ENCODE results near the gene PNPLA1. TPM values are rescaled to one million over a fixed set of nuclear protein-coding genes. Genes with fewer than 3 reads are reported as not detected.

The PNPLA1 gene
- total RNA-seq, 2 experiments from 2014 or later: not detected

- no peak for DNase-seq
- no peak overlapping the region for H3K4me3 Mint-ChIP-seq
- H3K9me3 Mint-ChIP-seq: no peaks in the 10 kb centered on the region
- H3K36me3 Mint-ChIP-seq: no peaks in the 10 kb centered on the region
- H3K4me1 Mint-ChIP-seq (ENCODE audit: low read depth): no peaks in the 10 kb centered on the region
- no peaks in the 10 kb centered on the region for H3K27me3 Mint-ChIP-seq
- H3K27ac Mint-ChIP-seq: no peak overlapping the region
- CTCF ChIA-PET: interaction anchor here (5.7 kb wide), 1 partner anchor 16 kb away, joined by 32 read pairs; no protein-coding TSS in a partner anchor
- POLR2A ChIA-PET: no interaction called here
- intact Hi-C loops (cut with micrococcal nuclease): no loop called here
Measured at GRCh38 chr6:36324715-36325114, 54.9 kb downstream of the PNPLA1 start.

GRCh38 chr6:36326356-36326995, 56.6 kb downstream of the PNPLA1 start:
- Mint-ChIP-seq H3K36me3 (no peaks in the 10 kb centered on the region), H3K27me3 (no peaks in the 10 kb centered on the region), H3K4me3 (no peak overlapping the region), H3K9me3 (no peaks in the 10 kb centered on the region), H3K4me1 (ENCODE audit: low read depth) (no peaks in the 10 kb centered on the region), H3K27ac (no peak overlapping the region)
- POLR2A ChIA-PET: no interaction called here
- intact Hi-C loops (cut with micrococcal nuclease): no loop called here
- DNase-seq: no peak
- CTCF ChIA-PET: interaction anchor here (2.3 to 5.7 kb wide), 2 partner anchors 14 to 24 kb away, joined by 11 to 32 read pairs; no protein-coding TSS in a partner anchor

- H3K36me3 Mint-ChIP-seq: no peaks in the 10 kb centered on the region
- intact Hi-C loops (cut with micrococcal nuclease): no loop called here
- no peak for DNase-seq
- CTCF ChIA-PET: interaction anchor here (2.3 to 5.7 kb wide), 2 partner anchors 13 to 25 kb away, joined by 11 to 32 read pairs; no protein-coding TSS in a partner anchor
- peaks cover 3% of the 10 kb centered on the region for H3K27me3 Mint-ChIP-seq
- H3K27ac Mint-ChIP-seq: no peak overlapping the region
- POLR2A ChIA-PET: no interaction called here
- H3K4me1 Mint-ChIP-seq (ENCODE audit: low read depth): no peaks in the 10 kb centered on the region
- H3K9me3 Mint-ChIP-seq: no peaks in the 10 kb centered on the region
- no peak overlapping the region for H3K4me3 Mint-ChIP-seq
Measured at GRCh38 chr6:36327226-36327918, 57.5 kb downstream of the PNPLA1 start.

GRCh38 chr6:36327919-36328236, 58.0 kb downstream of the PNPLA1 start:
- no peaks in the 10 kb centered on the region for H3K9me3 Mint-ChIP-seq
- H3K4me3 Mint-ChIP-seq: no peak overlapping the region
- peaks cover 4% of the 10 kb centered on the region for H3K27me3 Mint-ChIP-seq
- no peaks in the 10 kb centered on the region for H3K4me1 Mint-ChIP-seq (ENCODE audit: low read depth)
- H3K36me3 Mint-ChIP-seq: no peaks in the 10 kb centered on the region
- no peak overlapping the region for H3K27ac Mint-ChIP-seq
- DNase-seq: no peak
- CTCF ChIA-PET: interaction anchor here (5.7 kb wide), 1 partner anchor 13 kb away, joined by 32 read pairs; no protein-coding TSS in a partner anchor
- intact Hi-C loops (cut with micrococcal nuclease): no loop called here
- POLR2A ChIA-PET: no interaction called here

DNA sequence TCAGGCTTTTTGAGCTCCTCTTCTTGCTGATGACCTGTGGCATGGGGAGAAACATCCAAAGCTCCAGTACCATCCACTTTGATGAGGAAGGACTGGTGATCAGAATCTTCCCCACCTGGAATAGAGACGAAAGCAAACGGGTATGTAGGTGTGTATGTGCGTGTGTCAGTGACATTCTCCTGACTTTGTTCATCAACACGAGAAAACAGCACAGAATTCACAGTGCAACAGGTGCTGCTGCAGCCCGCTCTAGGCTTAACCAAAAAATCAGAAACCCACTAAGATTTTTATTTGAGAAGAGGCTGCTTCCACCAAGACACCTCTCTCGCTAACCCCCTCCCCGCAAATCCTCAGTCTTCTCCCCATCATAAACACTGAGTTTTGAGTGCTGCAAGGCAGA, 58.7 kb downstream of the PNPLA1 start:
- POLR2A ChIA-PET: no interaction called here

DNA sequence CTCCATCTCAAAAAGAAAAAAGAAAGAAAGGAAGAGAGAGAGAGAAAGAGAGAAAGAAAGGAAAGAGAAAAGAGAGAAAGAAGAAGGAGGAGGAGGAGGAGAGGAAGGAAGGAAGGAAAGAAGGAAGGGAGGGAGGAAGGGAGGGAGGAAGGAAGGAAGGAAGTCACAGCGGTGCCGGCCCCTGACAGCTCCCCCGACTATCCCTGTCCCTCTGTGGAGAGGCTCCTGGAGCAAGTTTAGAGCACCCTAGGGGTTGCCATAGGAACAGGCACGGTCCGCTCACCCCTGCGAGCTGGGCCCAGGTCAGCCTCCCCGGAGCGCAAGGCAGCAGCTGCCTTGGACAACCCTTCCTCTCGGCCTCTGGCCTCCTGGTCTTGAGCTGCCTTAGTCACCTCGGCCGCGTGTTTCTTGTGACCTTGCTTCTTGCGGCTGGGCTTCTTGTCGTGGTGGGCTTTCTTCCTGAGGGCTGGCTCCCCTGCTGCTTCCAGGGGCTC, 60.0 kb downstream of the PNPLA1 start:
- ChIA-PET CTCF (interaction anchor here (2.5 to 5.7 kb wide), 2 partner anchors 11 to 27 kb away, joined by 7 to 32 read pairs; no protein-coding TSS in a partner anchor), POLR2A (no interaction called here)
- no peak for DNase-seq
- intact Hi-C loops (cut with micrococcal nuclease): no loop called here
- Mint-ChIP-seq H3K9me3 (no peaks in the 10 kb centered on the region), H3K4me1 (ENCODE audit: low read depth) (no peaks in the 10 kb centered on the region), H3K36me3 (no peaks in the 10 kb centered on the region), H3K27me3 (peaks cover 21% of the 10 kb centered on the region), H3K4me3 (no peak overlapping the region), H3K27ac (no peak overlapping the region)

More for the DNA sequence above, 58.7 kb downstream of the PNPLA1 start:
- H3K4me3 Mint-ChIP-seq: no peak overlapping the region
- H3K36me3 Mint-ChIP-seq: no peaks in the 10 kb centered on the region
- intact Hi-C loops (cut with micrococcal nuclease): no loop called here
- no peaks in the 10 kb centered on the region for H3K4me1 Mint-ChIP-seq (ENCODE audit: low read depth)
- CTCF ChIA-PET: interaction anchor here (2.5 to 5.7 kb wide), 2 partner anchors 12 to 26 kb away, joined by 7 to 32 read pairs; no protein-coding TSS in a partner anchor
- DNase-seq: no peak
- H3K27me3 Mint-ChIP-seq: peaks cover 10% of the 10 kb centered on the region
- no peaks in the 10 kb centered on the region for H3K9me3 Mint-ChIP-seq
- no peak overlapping the region for H3K27ac Mint-ChIP-seq

- no peak for DNase-seq
- Mint-ChIP-seq H3K4me1 (ENCODE audit: low read depth) (no peaks in the 10 kb centered on the region), H3K36me3 (no peaks in the 10 kb centered on the region), H3K27ac (no peak overlapping the region), H3K9me3 (no peaks in the 10 kb centered on the region), H3K4me3 (no peak overlapping the region), H3K27me3 (peaks cover 24% of the 10 kb centered on the region)
- POLR2A ChIA-PET: no interaction called here
- CTCF ChIA-PET: interaction anchor here (2.5 to 5.7 kb wide), 2 partner anchors 10 to 28 kb away, joined by 7 to 32 read pairs; no protein-coding TSS in a partner anchor
- intact Hi-C loops (cut with micrococcal nuclease): no loop called here
Measured at GRCh38 chr6:36330366-36330765, 60.5 kb downstream of the PNPLA1 start.

DNA sequence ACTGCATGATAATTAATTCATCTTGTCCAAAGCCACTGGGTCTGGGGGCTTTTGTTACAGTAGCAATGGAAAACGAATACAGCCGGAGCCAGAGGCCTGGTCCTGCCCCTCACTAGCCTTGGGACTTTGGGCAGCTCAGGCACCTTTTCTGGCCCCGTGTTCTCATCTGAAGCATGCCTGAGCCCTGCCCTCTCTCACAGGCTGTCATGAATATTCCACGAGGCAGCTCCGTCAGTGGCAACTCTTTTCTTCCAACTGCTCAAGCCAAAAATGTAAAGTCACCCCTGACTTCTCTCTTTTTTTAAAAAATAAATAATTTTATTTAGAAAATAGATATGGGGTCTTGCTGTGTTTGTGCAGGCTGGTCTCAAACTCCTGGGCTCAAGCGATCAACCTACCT, 61.5 kb downstream of the PNPLA1 start:
- H3K27me3 Mint-ChIP-seq: peaks cover 26% of the 10 kb centered on the region
- no peak for DNase-seq
- ChIA-PET CTCF (no interaction called here), POLR2A (no interaction called here)
- H3K9me3 Mint-ChIP-seq: no peaks in the 10 kb centered on the region
- no peak overlapping the region for H3K27ac Mint-ChIP-seq
- no peaks in the 10 kb centered on the region for H3K36me3 Mint-ChIP-seq
- intact Hi-C loops (cut with micrococcal nuclease): no loop called here
- H3K4me3 Mint-ChIP-seq: no peak overlapping the region
- H3K4me1 Mint-ChIP-seq (ENCODE audit: low read depth): no peaks in the 10 kb centered on the region

GRCh38 chr6:36333171-36333895, 63.5 kb downstream of the PNPLA1 start:
- no peak for DNase-seq
- peaks cover 26% of the 10 kb centered on the region for H3K27me3 Mint-ChIP-seq
- H3K9me3 Mint-ChIP-seq: no peaks in the 10 kb centered on the region
- H3K4me3 Mint-ChIP-seq: no peak overlapping the region
- ChIA-PET CTCF (interaction anchor here (1.1 kb wide), 1 partner anchor 27 kb away, joined by 7 read pairs; no protein-coding TSS in a partner anchor), POLR2A (no interaction called here)
- H3K36me3 Mint-ChIP-seq: no peaks in the 10 kb centered on the region
- peaks cover 7% of the 10 kb centered on the region for H3K4me1 Mint-ChIP-seq (ENCODE audit: low read depth)
- H3K27ac Mint-ChIP-seq: no peak overlapping the region
- intact Hi-C loops (cut with micrococcal nuclease): no loop called here

DNA sequence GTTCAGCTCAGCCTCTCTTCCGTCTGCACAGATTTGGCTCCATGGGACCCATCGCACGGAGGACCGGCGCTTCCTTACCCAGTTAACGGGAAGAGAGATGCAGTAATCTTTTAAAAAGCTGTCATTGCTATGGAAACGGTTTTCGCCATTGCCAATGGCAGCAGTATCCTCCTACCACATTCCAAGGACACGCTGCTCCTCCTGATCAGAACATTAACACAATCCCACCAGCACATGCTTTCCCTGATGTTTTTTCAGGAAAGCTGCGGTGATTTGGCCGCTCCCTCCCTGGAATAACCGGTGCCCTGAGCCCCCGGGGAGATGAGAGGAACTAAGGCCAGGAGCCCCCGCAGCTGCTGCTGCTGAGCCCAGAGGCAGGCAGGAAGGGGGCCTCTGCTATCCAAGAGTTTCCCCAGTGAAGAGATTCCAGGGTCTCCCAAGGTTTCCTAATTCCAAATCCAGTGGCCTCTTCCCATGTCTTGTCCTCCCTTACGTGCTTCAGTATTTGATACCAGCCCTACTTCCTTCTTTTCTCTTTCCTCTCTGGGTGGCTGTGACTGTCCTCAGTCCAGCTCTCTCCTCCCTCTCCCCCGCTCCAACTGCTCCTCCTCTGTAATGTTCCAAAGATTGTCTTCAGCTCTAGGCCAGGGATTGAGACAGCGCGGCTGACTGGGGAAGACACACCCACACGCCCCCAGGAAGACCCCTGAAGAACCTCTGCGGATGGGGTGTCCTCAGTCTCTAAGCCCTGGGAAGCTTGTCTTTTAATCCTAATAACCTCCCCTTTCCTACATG, 64.3 kb downstream of the PNPLA1 start:
- peaks cover 11% of the 10 kb centered on the region for H3K4me1 Mint-ChIP-seq (ENCODE audit: low read depth)
- intact Hi-C loops (cut with micrococcal nuclease): no loop called here
- CTCF ChIA-PET: interaction anchor here (1.1 to 3.3 kb wide), 2 partner anchors 26 to 32 kb away, joined by 7 to 13 read pairs; no protein-coding TSS in a partner anchor
- no peaks in the 10 kb centered on the region for H3K9me3 Mint-ChIP-seq
- peaks cover 26% of the 10 kb centered on the region for H3K27me3 Mint-ChIP-seq
- no peak overlapping the region for H3K4me3 Mint-ChIP-seq
- no peaks in the 10 kb centered on the region for H3K36me3 Mint-ChIP-seq
- H3K27ac Mint-ChIP-seq: no peak overlapping the region
- DNase-seq: no peak
- POLR2A ChIA-PET: no interaction called here

- H3K9me3 Mint-ChIP-seq: no peaks in the 10 kb centered on the region
- intact Hi-C loops (cut with micrococcal nuclease): no loop called here
- CTCF ChIA-PET: interaction anchor here (1.2 to 3.3 kb wide), 2 partner anchors 9 to 32 kb away, joined by 3 to 13 read pairs; no protein-coding TSS in a partner anchor
- no peak for DNase-seq
- H3K36me3 Mint-ChIP-seq: no peaks in the 10 kb centered on the region
- no peak overlapping the region for H3K27ac Mint-ChIP-seq
- POLR2A ChIA-PET: no interaction called here
- H3K27me3 Mint-ChIP-seq: peaks cover 26% of the 10 kb centered on the region
- peaks cover 11% of the 10 kb centered on the region for H3K4me1 Mint-ChIP-seq (ENCODE audit: low read depth)
- no peak overlapping the region for H3K4me3 Mint-ChIP-seq
Measured at GRCh38 chr6:36334832-36335459, 65.1 kb downstream of the PNPLA1 start.

Measured in activated CD4-positive, alpha-beta memory T cell treated with anti-CD3 and anti-CD28 coated beads for 36 hours (primary cell).